ENCODE measurements around the gene PASD1.

The PASD1 gene

DNA sequence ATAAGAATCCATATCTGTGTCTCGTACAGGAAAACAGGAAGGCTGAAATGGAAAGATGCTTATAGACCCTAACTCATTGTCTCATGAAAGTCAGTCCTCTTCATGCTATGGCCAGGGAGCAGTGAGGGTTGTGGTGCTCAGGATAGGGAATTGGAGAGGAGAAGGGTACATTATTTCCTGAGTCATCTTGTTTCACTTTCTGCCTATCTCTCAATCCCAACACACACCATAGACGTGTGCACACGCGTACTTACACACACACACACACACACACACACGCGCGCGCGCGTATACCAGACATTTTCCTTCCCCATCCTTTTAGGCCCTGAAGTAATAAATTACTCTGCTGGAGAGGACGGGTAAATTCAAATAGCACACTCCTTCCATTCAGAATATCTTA, 78.1 kb downstream of the PASD1 start (continued):
- TF ChIP-seq YY2 (tag by site-specific recombination; IDR thresholded peaks at IDR 0.05) (no peak), ZBTB7A (tag by site-specific recombination; IDR thresholded peaks at IDR 0.05; ENCODE audit: low read depth) (no peak), ZNF175 (tag by site-specific recombination; IDR thresholded peaks at IDR 0.05) (no peak)

DNA sequence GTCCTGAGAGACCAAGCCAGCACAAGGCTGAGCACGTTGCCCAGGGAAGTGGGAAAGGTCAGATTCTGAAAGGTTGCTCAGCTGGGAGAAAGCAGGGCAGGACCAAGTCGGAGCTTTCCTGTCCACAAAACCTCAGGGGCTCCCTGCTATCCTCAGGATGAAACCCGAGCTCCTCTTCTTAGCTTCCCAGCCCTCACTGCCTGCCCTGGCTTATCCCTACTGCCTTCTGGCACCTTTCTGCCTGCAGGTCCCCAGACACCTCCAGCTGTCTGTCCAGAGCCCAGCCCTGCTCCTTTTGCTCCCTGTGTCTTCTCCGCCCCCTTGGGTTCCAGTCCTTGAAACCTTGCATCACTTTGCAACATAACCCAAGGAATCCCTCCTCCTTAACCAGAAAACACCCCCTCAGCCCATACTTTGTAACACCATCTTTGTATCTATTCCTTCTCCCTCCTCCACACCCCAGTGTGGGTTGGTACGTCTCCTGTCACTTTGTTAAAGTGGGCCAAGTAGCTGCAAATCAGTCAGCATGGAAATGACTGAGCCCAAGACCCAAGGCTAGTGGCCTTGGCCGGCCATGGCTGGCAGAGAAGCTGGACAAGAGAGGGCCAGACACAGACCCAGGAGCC, 111.8 kb downstream of the PASD1 start:
- CTCF ChIA-PET = no interaction called here
- Histone ChIP-seq H3K27ac (ENCODE audit: extremely low read depth, low read depth, low read length) (no peak overlapping the region), H3K4me3 (ENCODE audit: low read depth, low read length) (no peak overlapping the region), H3K4me1 (ENCODE audit: control insufficient read depth, insufficient read depth, low read length) (no peaks in the 10 kb centered on the region), H3K9me3 (ENCODE audit: control insufficient read depth, insufficient read depth, low read depth, low read length) (no peaks in the 10 kb centered on the region), H3K36me3 (ENCODE audit: control insufficient read depth in 2 of 2, insufficient read depth in 1 of 2, low read length in 2 of 2) (no peaks in the 10 kb centered on the region)
- POLR2A ChIA-PET = no interaction called here
- TF ChIP-seq IKZF3 (tag by site-specific recombination; IDR thresholded peaks at IDR 0.05) = no peak
- TF ChIP-seq ZNF23 (tag by site-specific recombination; IDR thresholded peaks at IDR 0.05; ENCODE audit: borderline replicate concordance) = no peak
- TF ChIP-seq, protein P1, sequence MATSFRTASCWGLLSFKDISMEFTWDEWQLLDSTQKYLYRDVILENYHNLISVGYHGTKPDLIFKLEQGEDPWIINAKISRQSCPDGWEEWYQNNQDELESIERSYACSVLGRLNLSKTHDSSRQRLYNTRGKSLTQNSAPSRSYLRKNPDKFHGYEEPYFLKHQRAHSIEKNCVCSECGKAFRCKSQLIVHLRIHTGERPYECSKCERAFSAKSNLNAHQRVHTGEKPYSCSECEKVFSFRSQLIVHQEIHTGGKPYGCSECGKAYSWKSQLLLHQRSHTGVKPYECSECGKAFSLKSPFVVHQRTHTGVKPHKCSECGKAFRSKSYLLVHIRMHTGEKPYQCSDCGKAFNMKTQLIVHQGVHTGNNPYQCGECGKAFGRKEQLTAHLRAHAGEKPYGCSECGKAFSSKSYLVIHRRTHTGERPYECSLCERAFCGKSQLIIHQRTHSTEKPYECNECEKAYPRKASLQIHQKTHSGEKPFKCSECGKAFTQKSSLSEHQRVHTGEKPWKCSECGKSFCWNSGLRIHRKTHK (tag by site-specific recombination; IDR thresholded peaks at IDR 0.05) = no peak
- TF ChIP-seq RBAK (tag by site-specific recombination; IDR thresholded peaks at IDR 0.05) = no peak
- no peak for TF ChIP-seq ZNF596 (tag by site-specific recombination; IDR thresholded peaks at IDR 0.05)
- no peak for TF ChIP-seq ZBTB8A (tag by site-specific recombination; IDR thresholded peaks at IDR 0.05)

DNA sequence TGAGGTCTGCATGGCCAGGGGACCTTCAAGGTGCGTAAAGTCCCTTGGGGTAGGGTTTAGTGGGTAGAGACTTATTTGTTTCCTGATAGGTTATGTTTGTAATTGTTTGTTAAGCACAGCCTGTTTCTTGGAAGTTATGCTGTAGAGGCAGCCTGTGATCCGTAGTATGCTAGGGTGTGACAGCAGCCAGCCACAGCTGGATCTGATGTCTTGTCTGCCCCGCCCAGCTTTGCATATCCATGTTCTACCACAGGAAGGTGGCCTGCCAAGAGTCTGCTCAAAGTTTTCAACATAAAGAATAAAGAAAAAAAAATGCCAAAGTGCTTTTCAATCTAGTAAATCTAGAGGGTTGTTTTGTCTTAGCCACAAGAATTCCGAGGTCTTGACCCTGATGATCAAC, 112.7 kb downstream of the PASD1 start:
- no peaks in the 10 kb centered on the region for H3K9me3 ChIP-seq (ENCODE audit: control insufficient read depth, insufficient read depth, low read depth, low read length)
- TF ChIP-seq ZBTB17 (tag by site-specific recombination; IDR thresholded peaks at IDR 0.05) (no peak), ZNF23 (tag by site-specific recombination; IDR thresholded peaks at IDR 0.05; ENCODE audit: borderline replicate concordance) (no peak), ZNF571 (tag by site-specific recombination; IDR thresholded peaks at IDR 0.05) (no peak), ZNF248 (tag by site-specific recombination; IDR thresholded peaks at IDR 0.05) (no peak), ZNF266 (tag by site-specific recombination; IDR thresholded peaks at IDR 0.05; ENCODE audit: low read depth) (no peak), ZNF24 (tag by site-specific recombination; IDR thresholded peaks at IDR 0.05) (no peak), ZBTB21 (tag by site-specific recombination; IDR thresholded peaks at IDR 0.05) (no peak), ZNF169 (tag by site-specific recombination; IDR thresholded peaks at IDR 0.05) (no peak), ZNF221 (tag by site-specific recombination; IDR thresholded peaks at IDR 0.05; ENCODE audit: borderline replicate concordance) (no peak), ZNF549 (tag by site-specific recombination; IDR thresholded peaks at IDR 0.05) (no peak), ZNF629 (tag by site-specific recombination; IDR thresholded peaks at IDR 0.05) (no peak), ZBTB48 (tag by site-specific recombination; IDR thresholded peaks at IDR 0.05) (no peak), KLF9 (tag by site-specific recombination; IDR thresholded peaks at IDR 0.05; ENCODE audit: low read depth) (no peak)
- TF ChIP-seq, protein P2, sequence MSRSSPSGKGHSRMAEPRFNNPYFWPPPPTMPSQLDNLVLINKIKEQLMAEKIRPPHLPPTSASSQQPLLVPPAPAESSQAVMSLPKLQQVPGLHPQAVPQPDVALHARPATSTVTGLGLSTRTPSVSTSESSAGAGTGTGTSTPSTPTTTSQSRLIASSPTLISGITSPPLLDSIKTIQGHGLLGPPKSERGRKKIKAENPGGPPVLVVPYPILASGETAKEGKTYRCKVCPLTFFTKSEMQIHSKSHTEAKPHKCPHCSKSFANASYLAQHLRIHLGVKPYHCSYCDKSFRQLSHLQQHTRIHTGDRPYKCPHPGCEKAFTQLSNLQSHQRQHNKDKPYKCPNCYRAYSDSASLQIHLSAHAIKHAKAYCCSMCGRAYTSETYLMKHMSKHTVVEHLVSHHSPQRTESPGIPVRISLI (tag by site-specific recombination; IDR thresholded peaks at IDR 0.05) = no peak
- TF ChIP-seq, protein P3, sequence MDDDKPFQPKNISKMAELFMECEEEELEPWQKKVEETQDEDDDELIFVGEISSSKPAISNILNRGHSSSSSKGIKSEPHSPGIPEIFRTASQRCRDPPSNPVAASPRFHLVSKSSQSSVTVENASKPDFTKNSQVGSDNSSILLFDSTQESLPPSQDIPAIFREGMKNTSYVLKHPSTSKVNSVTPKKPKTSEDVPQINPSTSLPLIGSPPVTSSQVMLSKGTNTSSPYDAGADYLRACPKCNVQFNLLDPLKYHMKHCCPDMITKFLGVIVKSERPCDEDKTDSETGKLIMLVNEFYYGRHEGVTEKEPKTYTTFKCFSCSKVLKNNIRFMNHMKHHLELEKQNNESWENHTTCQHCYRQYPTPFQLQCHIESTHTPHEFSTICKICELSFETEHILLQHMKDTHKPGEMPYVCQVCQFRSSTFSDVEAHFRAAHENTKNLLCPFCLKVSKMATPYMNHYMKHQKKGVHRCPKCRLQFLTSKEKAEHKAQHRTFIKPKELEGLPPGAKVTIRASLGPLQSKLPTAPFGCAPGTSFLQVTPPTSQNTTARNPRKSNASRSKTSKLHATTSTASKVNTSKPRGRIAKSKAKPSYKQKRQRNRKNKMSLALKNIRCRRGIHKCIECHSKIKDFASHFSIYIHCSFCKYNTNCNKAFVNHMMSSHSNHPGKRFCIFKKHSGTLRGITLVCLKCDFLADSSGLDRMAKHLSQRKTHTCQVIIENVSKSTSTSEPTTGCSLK (tag by site-specific recombination; IDR thresholded peaks at IDR 0.05) = no peak
- no peaks in the 10 kb centered on the region for H3K4me1 ChIP-seq (ENCODE audit: control insufficient read depth, insufficient read depth, low read length)
- POLR2A ChIA-PET = no interaction called here
- H3K36me3 ChIP-seq (ENCODE audit: control insufficient read depth in 2 of 2, insufficient read depth in 1 of 2, low read length in 2 of 2) = no peaks in the 10 kb centered on the region
- H3K27ac ChIP-seq (ENCODE audit: extremely low read depth, low read depth, low read length) = no peak overlapping the region
- CTCF ChIA-PET = interaction anchor here (0.7 kb wide), 1 partner anchor 538 kb away, joined by 7 read pairs; no protein-coding TSS in a partner anchor
- H3K4me3 ChIP-seq (ENCODE audit: low read depth, low read length) = no peak overlapping the region

Measured in HEK293 (cell line).